PC-9 (cell line): ENCODE results near the gene SYMPK. TPM values are rescaled to one million over a fixed set of nuclear protein-coding genes. Genes with fewer than 3 reads are reported as not detected.

Source experiments
- BruUV-seq: library from RNA; stranded (reverse); fragments of 400-500 nt; replicated peaks from 2 replicates; lab custom pipeline; 2021; lab: Mats Ljungman, UMichigan
- CTCF ChIA-PET: fragments of 300-600 bp; sonication (Branson Sonifier 250); formaldehyde crosslinking; loops from one replicate; lab custom pipeline; 2022; ENCODE audit warnings: antibody characterized with exemption; lab: Charles Lee
- POLR2A ChIA-PET: fragments of 300-600 bp; sonication (Branson Sonifier 250); formaldehyde crosslinking; loops from one replicate; lab custom pipeline; 2022; ENCODE audit warnings: antibody characterized with exemption; ENCODE audit not compliant: unreplicated experiment; lab: Charles Lee
- DNase-seq, 2 experiments: peaks; one replicate each; pipeline versions ENCODE4 v3.0.0 to v3.0.0-alpha.2; 2015 to 2022; ENCODE audit warnings: mixed read lengths in 1 of 2
- H2AFZ ChIP-seq: fragments of 200-600 bp; sonication (generic); 2 replicates; pipeline ENCODE4 v1.8.1; 2017; ENCODE audit warnings: antibody characterized with exemption
- H3F3A ChIP-seq: fragments of 200-600 bp; sonication (generic); 2 replicates; pipeline ENCODE4 v1.8.1; 2017; ENCODE audit warnings: antibody characterized with exemption, mild to moderate bottlenecking, low read depth; ENCODE audit not compliant: insufficient read depth
- H3K27ac ChIP-seq: fragments of 200-600 bp; sonication (generic); 2 replicates; pipeline ENCODE4 v1.6.1; 2016; ENCODE audit warnings: mixed run types
- H3K27me3 ChIP-seq: fragments of 200-600 bp; sonication (generic); 2 replicates; pipeline ENCODE4 v1.6.1; 2016; ENCODE audit warnings: low read depth, mixed run types; ENCODE audit not compliant: insufficient read depth
- H3K36me3 ChIP-seq: fragments of 200-600 bp; sonication (generic); 2 replicates; pipeline ENCODE4 v1.6.1; 2016; ENCODE audit warnings: low read depth, mixed run types
- H3K4me1 ChIP-seq: fragments of 200-600 bp; sonication (generic); replicated peaks from 2 replicates; pipeline ENCODE4 v1.6.1; 2016; ENCODE audit warnings: mixed run types; ENCODE audit not compliant: insufficient read depth
- H3K4me2 ChIP-seq: fragments of 200-600 bp; sonication (generic); 2 replicates; pipeline ENCODE4 v1.6.1; 2017; ENCODE audit warnings: mixed run types
- H3K4me3 ChIP-seq: fragments of 200-600 bp; sonication (generic); 2 replicates; pipeline ENCODE4 v1.6.1; 2016; ENCODE audit warnings: mixed run types
- H3K79me2 ChIP-seq: fragments of 200-600 bp; sonication (generic); 2 replicates; pipeline ENCODE4 v1.6.1; 2017; ENCODE audit warnings: low read depth, mixed run types
- H3K9me2 ChIP-seq: fragments of 200-600 bp; sonication (generic); 2 replicates; pipeline ENCODE4 v1.8.1; 2017; ENCODE audit warnings: mild to moderate bottlenecking; ENCODE audit not compliant: insufficient read depth
- H3K9me3 ChIP-seq: fragments of 200-600 bp; sonication (generic); 2 replicates; pipeline ENCODE4 v1.8.1; 2016; ENCODE audit warnings: low read depth; ENCODE audit not compliant: insufficient read depth
- H4K20me1 ChIP-seq: fragments of 200-600 bp; sonication (generic); 2 replicates; pipeline ENCODE4 v1.8.1; 2017; ENCODE audit not compliant: insufficient read depth
- EZH2 ChIP-seq: fragments of 200-600 bp; sonication (generic); IDR thresholded peaks from 2 replicates; pipeline ENCODE4 v1.8.0; 2017; ENCODE audit warnings: antibody characterized with exemption, low read depth
- intact Hi-C: fragments of 100-400 bp; cut with micrococcal nuclease; formaldehyde crosslinking; loops from one replicate; pipeline ENCODE4 v1.10.0; 2022; ENCODE audit not compliant: unreplicated experiment
- total RNA-seq: library from RNA; stranded (reverse); gene quantifications from 2 replicates; pipeline ENCODE4 v1.2.3, GENCODE V29; 2021
- TF ChIP-seq, protein P1 (sequence below): fragments of 200-600 bp; sonication (generic); conservative IDR thresholded peaks from 2 replicates; pipeline ENCODE4 v1.6.1; 2017; ENCODE audit warnings: mixed run types, antibody characterized with exemption, mild to moderate bottlenecking, moderate library complexity

Gene SYMPK
- total RNA-seq, 1 experiment from 2014 or later: 85.5 TPM

GRCh38 chr19:45781214-45782161 lies 81.5 kb downstream of the SYMPK start:
- peak overlapping the region; percentile 81 for H3K4me2 ChIP-seq

DNA sequence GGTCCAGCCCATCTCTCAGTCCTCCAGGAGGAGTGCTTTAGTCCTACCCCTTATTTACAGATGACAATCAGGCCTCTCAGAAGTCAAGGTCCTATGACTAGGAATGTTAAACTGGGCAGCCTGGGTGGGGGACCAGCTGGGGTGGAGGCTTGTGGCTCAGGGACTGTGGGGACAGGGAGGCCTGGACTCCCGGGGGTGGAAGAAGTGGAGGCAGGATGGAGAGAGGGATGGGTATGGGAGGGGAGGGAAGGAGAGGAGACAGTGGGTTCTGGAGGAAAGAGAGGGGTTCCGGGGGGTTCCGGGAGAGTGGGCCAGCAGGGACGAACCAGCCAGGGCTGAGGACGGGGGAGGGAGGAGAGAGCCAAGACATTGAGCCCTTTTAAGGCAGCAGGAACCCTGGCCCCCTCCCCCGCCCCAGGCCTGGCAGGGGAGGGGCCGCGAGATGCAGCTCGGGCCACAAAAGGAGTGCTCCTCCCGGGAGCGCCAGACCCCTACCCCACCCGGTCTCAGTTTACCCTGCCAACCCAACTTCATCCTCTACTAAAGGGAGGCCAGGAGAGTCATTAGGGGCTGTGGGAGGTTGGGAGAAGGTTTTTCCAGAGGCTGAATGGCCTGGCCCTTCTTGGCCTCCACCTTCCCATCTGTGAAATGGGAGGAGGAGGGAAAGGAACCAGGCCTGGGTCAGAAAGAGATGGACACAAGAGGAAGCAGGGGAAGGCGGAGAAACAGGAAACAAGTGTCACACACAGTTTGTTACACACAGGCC lies 82.3 kb downstream of the SYMPK start:
- Histone ChIP-seq H4K20me1 (peaks cover 9% of the 10 kb centered on the region), H3K36me3 (peaks cover 28% of the 10 kb centered on the region), H3K79me2 (peaks cover 20% of the 10 kb centered on the region), H3K9me2 (no peaks in the 10 kb centered on the region), H2AFZ (no peak overlapping the region), H3K4me2 (peak overlapping the region; percentile 81), H3K4me3 (peak overlapping the region; percentile 51; the same call in 1 of the 2 replicates), H3K27ac (peak overlapping the region; percentile 81), H3F3A (peaks cover 51% of the 10 kb centered on the region), H3K27me3 (no peaks in the 10 kb centered on the region), H3K9me3 (no peaks in the 10 kb centered on the region), H3K4me1 (peaks cover 55% of the 10 kb centered on the region)
- BruUV-seq: TSS peak; percentile 20
- TF ChIP-seq EZH2: no peak
- TF ChIP-seq, protein P1, sequence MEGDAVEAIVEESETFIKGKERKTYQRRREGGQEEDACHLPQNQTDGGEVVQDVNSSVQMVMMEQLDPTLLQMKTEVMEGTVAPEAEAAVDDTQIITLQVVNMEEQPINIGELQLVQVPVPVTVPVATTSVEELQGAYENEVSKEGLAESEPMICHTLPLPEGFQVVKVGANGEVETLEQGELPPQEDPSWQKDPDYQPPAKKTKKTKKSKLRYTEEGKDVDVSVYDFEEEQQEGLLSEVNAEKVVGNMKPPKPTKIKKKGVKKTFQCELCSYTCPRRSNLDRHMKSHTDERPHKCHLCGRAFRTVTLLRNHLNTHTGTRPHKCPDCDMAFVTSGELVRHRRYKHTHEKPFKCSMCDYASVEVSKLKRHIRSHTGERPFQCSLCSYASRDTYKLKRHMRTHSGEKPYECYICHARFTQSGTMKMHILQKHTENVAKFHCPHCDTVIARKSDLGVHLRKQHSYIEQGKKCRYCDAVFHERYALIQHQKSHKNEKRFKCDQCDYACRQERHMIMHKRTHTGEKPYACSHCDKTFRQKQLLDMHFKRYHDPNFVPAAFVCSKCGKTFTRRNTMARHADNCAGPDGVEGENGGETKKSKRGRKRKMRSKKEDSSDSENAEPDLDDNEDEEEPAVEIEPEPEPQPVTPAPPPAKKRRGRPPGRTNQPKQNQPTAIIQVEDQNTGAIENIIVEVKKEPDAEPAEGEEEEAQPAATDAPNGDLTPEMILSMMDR: no peak
- ChIA-PET POLR2A (interaction anchor here (0.6 to 2.6 kb wide), 3 partner anchors 11 to 251 kb away, joined by 3 to 58 read pairs (median 20); partner anchors contain the start of gene SIX5), CTCF (interaction anchor here (0.6 kb wide), 1 partner anchor 12 kb away, joined by 3 read pairs; the partner anchor contains the start of gene DMWD)
- intact Hi-C loops: loop anchor here (1.0 kb wide), 1 partner anchor 11 kb away; the partner anchor contains the start of gene SIX5
- no peak for DNase-seq

More at GRCh38 chr19:45781214-45782161, 81.5 kb downstream of the SYMPK start:
- BruUV-seq: no TSS peak
- Histone ChIP-seq H3K79me2 (peaks cover 20% of the 10 kb centered on the region), H3K9me3 (no peaks in the 10 kb centered on the region), H3K27ac (peak overlapping the region; percentile 81), H3F3A (peaks cover 50% of the 10 kb centered on the region), H3K9me2 (no peaks in the 10 kb centered on the region), H3K36me3 (peaks cover 28% of the 10 kb centered on the region), H3K4me1 (peaks cover 55% of the 10 kb centered on the region), H2AFZ (no peak overlapping the region), H3K27me3 (no peaks in the 10 kb centered on the region), H4K20me1 (peaks cover 9% of the 10 kb centered on the region), H3K4me3 (peak overlapping the region; percentile 51)
- POLR2A ChIA-PET: interaction anchor here (0.5 to 2.6 kb wide), 7 partner anchors 10 to 936 kb away, joined by 3 to 58 read pairs (median 12); partner anchors contain the start of genes NECTIN2 and SIX5
- CTCF ChIA-PET: interaction anchor here (0.6 to 2.1 kb wide), 3 partner anchors 11 to 18 kb away, joined by 3 to 13 read pairs (median 3); partner anchors contain the start of gene DMWD
- intact Hi-C loops: loop anchor here (1.0 kb wide), 1 partner anchor 12 kb away; the partner anchor contains the start of gene SIX5
- DNase-seq: peak; percentile 89 to 90
- TF ChIP-seq, protein P1: no peak
- no peak for TF ChIP-seq EZH2

DNA sequence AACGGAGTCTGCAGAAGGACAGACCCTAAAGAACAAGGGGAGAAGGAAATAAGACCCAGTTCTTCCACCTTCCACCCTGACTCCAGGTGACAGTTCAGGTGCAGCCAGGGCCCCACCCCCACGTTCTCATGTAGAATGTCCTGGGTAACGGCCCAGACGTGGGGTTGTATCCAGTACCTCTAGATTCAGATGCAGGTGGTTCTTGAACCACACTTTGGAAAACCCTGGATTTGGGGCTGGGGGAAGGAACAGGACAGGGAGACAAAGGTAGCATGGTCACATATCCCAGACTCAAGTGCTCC lies 82.8 kb downstream of the SYMPK start:
- DNase-seq: no peak
- peak overlapping the region; percentile 81 for H3K4me2 ChIP-seq
- no peaks in the 10 kb centered on the region for H3K9me2 ChIP-seq
- H3K9me3 ChIP-seq: no peaks in the 10 kb centered on the region
- TF ChIP-seq, protein P1: no peak
- TF ChIP-seq EZH2: no peak
- POLR2A ChIA-PET: no interaction called here
- H3K4me3 ChIP-seq: no peak overlapping the region
- peaks cover 9% of the 10 kb centered on the region for H4K20me1 ChIP-seq
- peak overlapping the region; percentile 81; the same call in 1 of the 2 replicates for H3K27ac ChIP-seq
- no peak overlapping the region for H2AFZ ChIP-seq
- CTCF ChIA-PET: no interaction called here
- BruUV-seq: no TSS peak
- peaks cover 51% of the 10 kb centered on the region for H3F3A ChIP-seq
- peaks cover 19% of the 10 kb centered on the region for H3K79me2 ChIP-seq
- intact Hi-C loops: no loop called here
- H3K36me3 ChIP-seq: peaks cover 28% of the 10 kb centered on the region
- H3K4me1 ChIP-seq: peaks cover 55% of the 10 kb centered on the region
- H3K27me3 ChIP-seq: no peaks in the 10 kb centered on the region
